Superior temporal gyrus (tissue), 1 donor: ENCODE measurements around the gene BTD.

Experiments used
- DNase-seq: peaks from one replicate; pipeline ENCODE4 v3.0.0-alpha.2; 2016; ENCODE audit errors: extremely low spot score

BTD gene, protein sequence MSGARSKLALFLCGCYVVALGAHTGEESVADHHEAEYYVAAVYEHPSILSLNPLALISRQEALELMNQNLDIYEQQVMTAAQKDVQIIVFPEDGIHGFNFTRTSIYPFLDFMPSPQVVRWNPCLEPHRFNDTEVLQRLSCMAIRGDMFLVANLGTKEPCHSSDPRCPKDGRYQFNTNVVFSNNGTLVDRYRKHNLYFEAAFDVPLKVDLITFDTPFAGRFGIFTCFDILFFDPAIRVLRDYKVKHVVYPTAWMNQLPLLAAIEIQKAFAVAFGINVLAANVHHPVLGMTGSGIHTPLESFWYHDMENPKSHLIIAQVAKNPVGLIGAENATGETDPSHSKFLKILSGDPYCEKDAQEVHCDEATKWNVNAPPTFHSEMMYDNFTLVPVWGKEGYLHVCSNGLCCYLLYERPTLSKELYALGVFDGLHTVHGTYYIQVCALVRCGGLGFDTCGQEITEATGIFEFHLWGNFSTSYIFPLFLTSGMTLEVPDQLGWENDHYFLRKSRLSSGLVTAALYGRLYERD

DNA sequence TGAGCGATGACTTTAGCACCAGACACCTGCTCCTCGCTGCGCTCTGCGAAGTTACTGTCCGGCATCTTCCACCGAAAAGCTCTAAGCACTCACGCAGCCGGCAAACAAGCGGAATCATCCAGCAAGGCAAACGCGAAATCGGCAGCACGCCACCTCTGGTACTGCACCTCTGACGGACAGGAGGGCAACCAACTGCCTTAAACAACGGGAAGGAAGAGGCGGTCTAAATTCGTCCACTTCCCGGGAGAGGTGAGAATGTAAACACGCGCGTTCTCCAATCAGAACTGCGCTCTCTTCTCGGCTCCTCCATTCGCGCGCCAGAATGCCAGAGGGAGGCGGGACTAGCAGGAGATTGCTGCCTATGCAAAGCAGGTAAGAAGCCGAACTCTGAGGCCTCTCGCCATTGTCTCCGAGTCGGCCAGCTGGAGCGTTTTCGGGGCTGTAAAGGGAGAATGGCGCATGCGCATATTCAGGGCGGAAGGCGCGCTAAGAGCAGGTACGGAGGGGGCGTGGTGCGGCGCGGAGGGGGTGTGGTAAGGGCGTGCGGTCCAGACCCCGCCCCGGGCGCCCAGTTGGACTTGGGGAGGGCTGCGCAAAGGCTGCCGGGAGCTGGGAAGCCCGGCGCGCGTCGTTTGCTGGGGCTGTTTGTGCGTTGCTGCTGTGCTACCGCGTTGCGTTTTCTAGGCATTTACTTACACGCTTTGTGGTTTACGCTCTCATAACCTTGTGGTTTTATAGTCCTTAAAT is at the start of gene BTD, which contains the start of gene HACL1:
BTD (plus strand) TSS at position 347 of the 747 bp plus-strand sequence. CDS start 33,695 bp downstream, outside the sequence.
HACL1 (minus strand) TSS at position 171 of the 747 bp plus-strand sequence; CDS start at position 65, 106 bp downstream.
- peak; percentile 100 for DNase-seq

DNA sequence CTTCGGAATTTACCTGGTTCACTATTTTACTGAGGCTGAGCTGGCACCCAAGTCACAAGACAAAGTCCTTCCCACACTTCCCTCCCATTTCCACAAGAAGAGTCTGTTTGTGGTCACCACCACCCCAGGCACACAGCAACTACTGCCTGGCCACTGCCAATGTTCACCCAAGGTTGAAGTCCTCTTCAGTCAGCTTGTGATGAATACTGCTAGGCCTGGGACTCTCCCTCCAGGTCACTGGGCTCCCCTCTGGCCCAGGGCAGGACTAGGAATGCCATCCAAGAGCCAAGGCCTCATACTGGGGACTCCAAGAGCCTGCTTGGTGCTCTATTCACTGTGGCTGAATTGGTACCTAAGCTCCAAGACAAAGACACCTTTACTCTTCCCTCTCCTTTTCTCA is 49.6 kb upstream of the BTD start:
- no peak for DNase-seq

DNA sequence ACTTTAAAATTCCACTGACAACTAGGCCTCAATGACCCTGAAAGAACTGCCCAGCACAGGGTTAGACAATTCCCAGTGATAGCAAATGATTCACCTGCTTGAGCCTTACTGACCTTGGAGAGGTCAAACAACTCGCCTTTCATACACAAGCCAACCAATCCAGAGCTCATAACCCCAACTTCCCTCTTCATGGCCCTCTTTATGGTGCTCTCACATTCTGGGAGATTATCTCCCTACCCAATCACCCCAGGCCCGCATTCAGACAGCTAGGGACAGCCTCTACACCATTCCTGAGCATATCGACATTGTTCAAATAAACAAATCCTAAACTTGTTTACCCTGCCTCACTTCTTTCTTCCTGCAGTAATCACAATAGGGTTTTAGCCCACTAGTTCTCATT is 47.8 kb upstream of the BTD start:
- no peak for DNase-seq

DNA sequence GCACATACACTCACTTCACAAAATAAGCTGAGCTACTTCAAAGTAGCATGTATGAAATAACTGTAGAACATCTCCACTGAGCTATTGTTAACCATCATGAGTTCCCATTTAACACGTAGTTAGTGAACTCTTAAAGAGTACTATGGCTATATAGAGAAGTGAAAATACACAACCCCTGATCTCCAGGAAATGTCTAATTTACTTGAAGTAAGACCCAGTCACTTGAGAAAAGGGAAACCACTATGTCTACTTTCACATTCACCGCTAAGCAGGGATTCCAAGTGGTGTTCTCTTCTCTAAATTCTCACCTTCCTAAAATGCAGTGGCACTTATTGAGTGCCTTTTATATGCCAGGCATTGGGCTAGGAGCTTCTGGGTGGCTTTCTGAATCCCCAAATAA is 45.0 kb upstream of the BTD start:
- peak; percentile 31 for DNase-seq

DNA sequence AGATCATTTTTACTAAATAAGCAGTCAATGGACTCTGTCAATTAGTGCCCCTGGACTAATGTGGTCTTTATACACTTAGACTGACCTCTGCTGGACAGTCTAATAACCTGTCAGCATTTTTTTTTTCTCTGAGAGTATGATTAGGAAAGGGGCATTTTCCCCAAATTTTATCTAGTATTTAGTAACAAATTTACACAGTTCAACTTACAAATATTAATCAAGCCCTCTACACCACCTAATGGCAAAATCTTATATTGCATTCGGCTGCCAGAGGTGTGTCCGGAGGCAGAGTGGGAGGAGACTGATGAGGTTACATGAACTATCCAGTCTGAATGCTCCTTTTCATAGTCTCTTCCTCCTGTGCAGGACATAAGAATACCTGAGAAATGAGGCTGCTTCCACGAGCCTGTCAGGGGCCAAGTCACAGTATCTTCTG is 44.0 kb upstream of the BTD start:
- DNase-seq = peak; percentile 71

DNA sequence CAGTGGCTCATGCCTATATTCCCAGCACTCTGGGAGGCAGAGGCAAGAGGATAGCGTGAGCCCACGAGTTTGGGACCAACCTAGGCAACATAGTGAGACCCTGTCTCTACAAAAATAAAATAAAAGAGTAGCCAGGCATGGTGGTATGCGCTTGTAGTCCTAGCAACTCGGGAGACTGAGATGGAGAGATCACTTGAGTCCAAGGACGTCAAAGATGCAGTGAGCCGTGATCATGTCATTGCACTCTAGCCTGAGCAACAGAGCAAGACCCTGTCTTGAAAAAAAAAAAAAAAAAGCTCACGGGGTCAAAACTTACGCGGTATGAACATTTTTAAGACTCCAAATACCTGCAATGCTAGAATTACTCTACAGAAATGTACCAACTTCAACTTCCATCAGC is 43.0 kb upstream of the BTD start:
- no peak for DNase-seq

DNA sequence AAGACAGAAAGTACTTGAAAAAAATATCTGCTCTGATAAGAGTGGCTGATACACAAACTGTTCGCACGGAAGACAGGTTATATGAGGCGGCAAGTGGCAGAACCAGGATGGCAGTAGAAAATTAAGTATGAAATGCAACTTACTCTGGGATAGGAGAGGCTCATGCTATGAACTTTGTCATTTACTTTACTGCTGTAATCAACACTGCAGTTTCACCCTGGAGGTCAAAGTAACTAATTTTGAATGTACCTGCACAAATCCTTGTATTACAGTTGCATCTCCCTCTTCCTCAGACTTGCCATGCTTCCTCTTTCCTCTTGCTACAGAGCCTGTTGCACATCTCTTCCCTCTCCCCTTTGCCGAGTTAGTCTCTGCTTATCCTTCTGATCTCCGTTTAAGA is 39.0 kb upstream of the BTD start:
- no peak for DNase-seq

DNA sequence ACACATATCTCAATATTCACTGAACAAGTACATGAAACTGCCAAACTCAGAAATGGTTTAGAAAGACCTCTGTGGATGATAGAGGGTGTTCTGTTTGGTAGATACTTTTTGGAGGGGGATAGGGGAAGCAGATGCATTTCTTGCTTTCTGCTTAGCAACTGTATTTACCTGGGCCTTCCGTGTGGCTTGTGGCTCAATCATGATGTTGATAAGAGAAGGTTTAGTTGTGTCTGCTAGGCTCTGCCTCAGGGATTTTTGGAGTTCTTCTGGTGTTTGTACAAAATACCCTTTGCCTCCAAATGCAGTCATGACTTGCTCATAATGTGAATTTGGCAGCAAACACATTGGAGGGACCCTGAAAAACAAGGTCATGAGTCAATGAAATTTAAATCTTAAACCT is 38.4 kb upstream of the BTD start:
- no peak for DNase-seq

DNA sequence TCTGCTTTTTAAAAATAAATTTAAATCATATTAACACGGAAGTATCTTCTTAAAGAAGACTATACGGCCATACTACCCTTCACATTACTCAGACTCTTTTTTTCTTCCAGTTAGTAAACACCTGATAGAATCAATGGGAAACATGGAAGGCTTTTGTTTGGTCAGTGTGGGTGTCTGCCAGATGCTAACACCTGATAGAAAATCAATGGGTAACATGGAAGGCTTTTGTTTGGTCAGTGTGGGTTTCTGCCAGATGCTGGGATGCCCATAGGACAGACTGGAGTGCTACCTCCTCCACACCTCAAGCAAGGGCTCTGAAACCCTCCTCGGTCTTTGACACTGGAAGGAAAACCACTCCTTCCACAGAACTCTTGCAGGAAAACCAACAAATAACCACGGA is 29.4 kb upstream of the BTD start:
- no peak for DNase-seq

DNA sequence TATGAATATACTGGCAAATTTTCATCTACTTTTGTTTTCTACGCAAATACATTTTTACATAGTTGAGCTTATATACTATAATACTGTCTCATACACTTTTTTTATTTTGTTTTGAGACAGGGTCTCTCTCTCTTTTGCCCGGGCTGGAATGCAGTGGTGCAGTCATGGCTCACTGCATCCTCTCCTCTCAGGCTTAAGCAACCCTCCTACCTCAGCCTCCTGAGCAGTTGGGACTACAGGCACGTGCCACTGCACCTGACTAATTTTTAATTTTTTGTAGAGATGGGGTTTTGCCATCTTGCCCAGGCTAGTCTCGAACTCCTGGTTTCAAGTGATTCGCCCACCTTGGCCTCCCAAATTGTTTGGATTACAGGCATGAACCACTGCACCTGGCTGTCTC is 26.1 kb upstream of the BTD start:
- no peak for DNase-seq

DNA sequence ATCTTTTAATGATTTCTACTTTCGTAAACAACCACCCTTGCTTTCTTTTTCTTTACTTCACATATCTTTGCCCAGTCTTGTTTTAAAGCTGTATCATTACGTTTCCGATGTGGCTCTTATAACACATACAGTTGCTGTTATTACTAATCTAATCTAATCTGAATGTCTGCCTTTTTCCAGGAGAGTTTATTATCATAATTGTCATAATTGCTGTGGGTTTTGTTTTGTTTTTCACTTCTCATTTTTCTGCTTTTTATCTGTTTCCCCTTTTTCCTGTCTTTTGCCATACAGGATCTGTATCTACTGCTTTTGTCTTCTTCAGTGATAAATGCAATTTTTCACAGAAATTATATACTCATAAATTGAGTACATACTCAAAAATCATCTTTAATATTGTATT is 25.1 kb upstream of the BTD start:
- no peak for DNase-seq

DNA sequence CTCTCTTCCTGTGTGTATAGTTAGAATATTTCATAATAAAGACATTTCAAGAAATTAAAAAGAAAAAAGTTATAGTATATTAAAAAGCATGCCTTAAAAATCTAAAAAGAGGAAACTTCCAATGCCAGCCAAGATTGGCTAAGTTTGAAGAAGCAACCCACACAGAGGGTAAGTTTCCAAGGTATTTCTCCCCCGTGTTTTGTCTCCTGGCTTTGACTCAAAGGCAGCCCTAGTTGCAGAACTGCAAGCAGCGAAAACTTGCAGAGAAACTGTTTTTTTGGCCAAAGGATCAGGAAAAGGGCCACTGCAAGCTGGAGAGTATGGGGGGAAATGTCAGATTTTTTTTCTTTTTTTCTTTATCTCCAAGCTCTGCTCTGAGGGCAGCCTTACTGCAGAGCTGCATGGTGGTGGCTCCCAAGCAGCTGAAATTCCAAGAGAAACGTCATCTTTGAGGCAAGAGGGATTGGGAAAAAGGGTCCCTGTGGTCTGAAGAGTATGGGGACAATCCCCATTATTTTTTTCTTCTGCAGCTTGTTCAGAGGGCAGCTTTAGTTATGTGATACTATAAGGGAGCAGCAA is 23.2 kb upstream of the BTD start:
- peak; percentile 66 for DNase-seq

DNA sequence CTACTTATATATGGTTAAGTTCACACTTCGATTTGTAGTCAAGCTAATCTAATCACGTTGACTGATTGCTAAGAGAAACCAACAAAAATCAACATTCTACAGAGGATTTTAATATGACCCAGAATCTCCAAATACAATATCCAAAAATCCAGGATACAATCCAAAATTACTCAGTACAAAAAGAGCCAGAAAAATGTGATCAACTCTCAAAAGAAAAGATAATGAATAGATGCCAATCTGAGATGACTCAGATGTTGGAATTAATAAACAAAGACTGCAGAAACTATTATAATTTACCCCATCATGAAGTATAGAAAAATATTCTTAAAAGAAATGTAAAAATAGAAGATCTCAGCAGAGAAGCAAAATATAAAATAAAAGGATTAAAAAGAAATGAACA is 22.5 kb upstream of the BTD start:
- DNase-seq = no peak

DNA sequence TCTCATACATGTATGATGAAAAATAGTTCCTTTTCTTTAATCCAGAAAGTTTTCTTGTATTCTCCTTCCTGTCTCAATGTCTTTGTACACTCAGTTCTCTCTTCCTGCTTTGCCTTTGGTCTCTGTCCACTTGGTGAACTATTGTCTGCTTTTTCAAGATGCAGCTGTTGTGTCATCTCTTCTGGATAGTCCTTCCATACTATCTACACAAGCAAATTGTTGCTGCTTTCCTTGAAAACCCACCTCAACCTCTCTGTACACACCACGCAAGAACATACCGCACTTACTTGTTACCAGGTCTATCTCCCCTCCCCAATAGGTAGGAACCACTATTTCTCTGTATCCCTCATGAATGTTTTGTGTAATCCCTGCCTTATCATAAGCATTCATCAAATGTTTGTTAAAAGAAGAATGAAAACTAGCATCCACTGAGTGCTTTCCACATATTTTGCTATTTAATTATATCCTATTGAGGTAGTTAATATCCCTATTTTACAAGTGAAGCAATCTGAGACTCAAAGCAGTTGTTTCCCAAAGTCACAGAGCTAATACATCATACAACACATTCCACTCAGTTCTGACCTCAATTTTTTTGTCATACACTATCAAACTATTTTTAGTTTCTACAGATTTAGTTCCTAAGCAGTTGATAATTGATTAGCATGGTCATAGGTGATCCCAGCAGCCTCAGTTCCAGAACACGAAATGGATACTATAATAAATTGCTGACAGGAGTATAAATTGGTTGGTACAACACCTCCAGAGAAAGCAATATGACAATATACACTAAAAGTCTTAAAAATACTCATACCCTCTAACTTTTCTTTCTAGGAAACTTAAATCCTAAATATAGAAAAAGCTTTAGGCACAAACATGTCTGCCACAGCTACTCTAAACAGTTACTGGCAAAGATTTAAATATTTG is 19.8 kb upstream of the BTD start:
- DNase-seq = no peak

DNA sequence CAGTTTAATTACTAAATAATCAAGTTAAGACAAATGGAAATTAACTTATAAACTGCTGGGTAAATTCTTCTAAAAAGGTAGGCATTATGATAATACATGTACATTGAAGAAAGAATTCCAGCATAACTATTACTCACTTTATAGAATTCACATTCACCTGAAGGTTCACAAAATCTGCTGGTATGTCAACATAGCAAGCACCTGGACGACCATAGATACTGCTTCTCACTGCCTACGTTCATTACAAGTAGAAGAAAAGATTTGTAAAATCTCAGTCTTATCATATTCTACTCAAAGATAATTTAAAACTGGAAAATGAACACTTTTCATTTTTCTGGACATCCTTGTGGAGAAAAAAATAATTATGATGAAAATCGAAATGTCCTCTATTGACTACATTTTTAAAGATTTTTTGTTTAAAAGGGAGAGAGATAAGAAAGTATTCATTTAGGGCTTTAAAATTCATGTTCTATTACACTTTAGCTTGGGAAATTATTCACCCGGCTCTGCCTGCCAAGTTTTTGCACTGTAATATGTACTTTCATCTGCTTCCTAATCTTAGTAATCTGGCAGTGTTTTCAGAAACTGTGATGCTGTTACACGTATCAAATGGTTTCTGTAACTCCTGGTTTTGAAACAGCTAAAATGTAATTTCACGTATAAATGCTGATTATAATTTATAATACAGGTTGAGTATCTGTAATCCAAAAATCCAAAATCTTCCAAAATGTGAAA is 16.3 kb upstream of the BTD start:
- DNase-seq = peak; percentile 60

DNA sequence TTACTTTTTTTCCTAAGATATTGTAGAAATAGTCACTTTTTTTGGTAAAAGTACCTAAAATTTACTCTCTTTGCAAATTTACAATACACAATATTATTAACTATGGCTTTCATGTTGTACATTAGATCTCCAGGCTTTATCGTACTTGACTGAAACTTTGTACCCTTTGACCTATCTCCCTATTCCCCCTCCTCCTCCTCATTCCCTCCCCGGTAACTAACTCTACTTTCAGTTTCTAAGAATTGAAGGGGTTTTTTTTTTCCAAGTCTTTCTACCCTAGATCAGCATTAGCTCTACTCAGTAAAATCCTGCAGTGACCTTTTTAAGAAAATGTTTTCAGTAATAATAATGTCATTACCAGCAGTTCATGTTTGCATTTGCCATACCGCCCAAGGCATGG is 10.3 kb upstream of the BTD start:
- DNase-seq = no peak

DNA sequence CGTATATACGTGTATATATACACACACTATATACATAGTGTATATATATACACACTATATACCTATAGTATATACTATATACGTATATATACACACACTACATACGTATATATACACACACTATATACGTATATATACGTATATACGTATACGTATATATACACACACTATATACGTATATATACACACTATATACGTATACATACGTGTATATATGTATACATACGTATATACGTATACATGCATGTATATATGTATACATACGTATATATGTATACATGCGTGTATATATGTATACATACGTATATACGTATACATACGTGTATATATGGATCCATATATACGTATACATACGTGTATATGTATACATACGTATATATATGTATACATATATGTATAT is 9.6 kb upstream of the BTD start:
- DNase-seq = no peak

DNA sequence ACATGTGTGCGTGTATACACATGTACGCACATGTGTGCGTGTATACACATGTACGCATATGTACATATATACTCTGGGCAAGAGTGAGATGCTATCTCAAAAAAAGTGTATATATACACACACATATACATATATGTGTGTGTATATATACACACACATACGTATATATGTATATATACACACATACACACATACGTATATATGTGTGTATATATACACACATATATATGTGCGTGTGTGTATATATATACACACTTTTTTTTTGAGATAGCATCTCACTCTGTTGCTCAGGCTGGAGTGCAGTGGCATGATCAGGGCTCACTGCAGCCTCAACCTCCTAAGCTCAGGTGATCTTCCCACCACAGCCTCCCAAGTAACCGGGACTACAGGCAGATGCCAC is 8.6 kb upstream of the BTD start:
- no peak for DNase-seq

DNA sequence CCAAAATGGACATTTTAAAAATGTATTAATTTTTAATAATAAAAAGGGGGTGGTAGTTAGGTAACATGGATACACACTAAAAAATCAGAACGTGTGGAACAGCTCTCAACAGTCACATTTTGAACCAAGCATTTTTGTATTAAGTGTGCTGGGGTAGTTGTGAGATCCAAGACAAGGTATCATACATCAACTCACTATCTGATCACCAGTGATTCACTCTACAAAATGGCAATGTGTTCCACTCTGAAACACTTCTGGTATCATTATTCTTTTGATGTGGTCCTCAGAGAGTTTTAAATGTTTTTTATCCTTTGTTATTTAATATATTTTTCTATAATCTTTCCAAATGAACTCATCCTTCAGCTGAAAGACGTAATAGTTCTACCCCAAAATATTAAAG is 5.6 kb upstream of the BTD start:
- DNase-seq = no peak

DNA sequence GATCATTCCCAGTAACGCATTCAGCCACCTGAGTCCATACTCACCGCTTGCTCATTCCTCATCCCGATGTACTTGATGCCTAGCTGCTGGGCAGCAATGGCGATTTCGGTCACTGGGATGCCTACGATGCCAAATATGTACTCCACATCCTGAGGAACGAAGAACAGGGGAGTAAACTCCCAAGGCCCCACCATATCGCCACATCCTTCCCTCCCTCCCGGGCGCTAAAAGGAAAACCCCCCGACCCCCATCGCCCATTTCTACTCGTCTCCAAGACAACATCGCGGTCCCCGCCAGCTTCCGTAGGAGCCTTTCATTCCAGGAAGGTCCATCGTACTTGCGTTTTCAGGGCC is 523 bp upstream of the BTD start:
- DNase-seq = no peak

DNA sequence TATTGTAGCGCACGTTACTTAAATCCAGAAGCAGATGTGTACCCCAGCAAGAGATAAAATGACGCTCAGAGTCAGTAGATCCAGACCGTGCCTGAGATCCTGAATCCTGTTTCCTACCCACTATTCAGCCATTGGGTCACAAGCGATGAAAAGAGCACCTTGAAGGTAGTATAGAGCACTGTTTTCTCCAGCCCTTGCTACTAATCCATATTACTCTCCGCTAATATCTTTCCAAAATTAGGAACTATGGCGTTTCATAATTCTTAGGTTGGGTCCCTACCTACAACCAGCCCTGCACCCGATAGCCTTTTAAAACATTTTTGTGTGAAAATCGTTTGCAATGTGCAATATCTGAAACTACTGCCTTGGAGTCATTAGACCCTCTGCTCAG is 596 bp downstream of the BTD start:
- no peak for DNase-seq
